Measurements from ENCODE around the gene KAT2A.

The KAT2A gene

GRCh38 chr17:42135151-42135550 is 14.0 kb upstream of the KAT2A start:
- DNase-seq, result no peak

- DNase-seq, result no peak
These were observed 12.4 kb upstream of the KAT2A start for GRCh38 chr17:42133461-42134041.

- DNase-seq, result peak; percentile 55
These were observed 11.8 kb upstream of the KAT2A start for GRCh38 chr17:42132941-42133340.

- no peak for DNase-seq
These were observed 10.8 kb upstream of the KAT2A start for GRCh38 chr17:42131981-42132432.

- no peak for DNase-seq
These were observed 10.1 kb upstream of the KAT2A start for GRCh38 chr17:42131232-42131631.

- DNase-seq, result no peak
These were observed 9.3 kb upstream of the KAT2A start for GRCh38 chr17:42130310-42130936.

GRCh38 chr17:42129109-42129837 is 8.1 kb upstream of the KAT2A start:
- DNase-seq, result no peak

GRCh38 chr17:42127414-42127813 is 6.2 kb upstream of the KAT2A start:
- no peak for DNase-seq

GRCh38 chr17:42126836-42127235 is 5.7 kb upstream of the KAT2A start:
- no peak for DNase-seq

- DNase-seq, result no peak
These were observed 4.4 kb upstream of the KAT2A start for GRCh38 chr17:42125565-42125964.

- no peak for DNase-seq
These were observed 3.1 kb upstream of the KAT2A start for GRCh38 chr17:42124256-42124655.

GRCh38 chr17:42122371-42123303 is 1.5 kb upstream of the KAT2A start, which contains the start of gene HSPB9:
HSPB9 (plus strand) TSS chr17:42122804; CDS start chr17:42122851, 47 bp downstream.
- DNase-seq, result no peak

GRCh38 chr17:42120161-42120769 is 902 bp downstream of the KAT2A start:
- DNase-seq, result no peak

GRCh38 chr17:42119301-42119700 is 1.9 kb downstream of the KAT2A start:
- DNase-seq, result no peak

GRCh38 chr17:42118545-42118944 is 2.6 kb downstream of the KAT2A start:
- peak; percentile 42 for DNase-seq

GRCh38 chr17:42118126-42118510 is 3.0 kb downstream of the KAT2A start:
- no peak for DNase-seq

GRCh38 chr17:42117397-42118125 is 3.6 kb downstream of the KAT2A start:
- DNase-seq, result no peak

- peak; percentile 87 for DNase-seq
These were observed 4.3 kb downstream of the KAT2A start for GRCh38 chr17:42116705-42117396.

GRCh38 chr17:42114118-42114517 is 7.0 kb downstream of the KAT2A start:
- DNase-seq, result no peak

- no peak for DNase-seq
These were observed 7.7 kb downstream of the KAT2A start for GRCh38 chr17:42113293-42114069.
